ENCODE results near the gene PRRT2. TPM values are rescaled to one million over a fixed set of nuclear protein-coding genes. Genes with fewer than 3 reads are reported as not detected.

The PRRT2 gene
- total RNA-seq, 1 experiment from 2014 or later, result 3.9 TPM

DNA sequence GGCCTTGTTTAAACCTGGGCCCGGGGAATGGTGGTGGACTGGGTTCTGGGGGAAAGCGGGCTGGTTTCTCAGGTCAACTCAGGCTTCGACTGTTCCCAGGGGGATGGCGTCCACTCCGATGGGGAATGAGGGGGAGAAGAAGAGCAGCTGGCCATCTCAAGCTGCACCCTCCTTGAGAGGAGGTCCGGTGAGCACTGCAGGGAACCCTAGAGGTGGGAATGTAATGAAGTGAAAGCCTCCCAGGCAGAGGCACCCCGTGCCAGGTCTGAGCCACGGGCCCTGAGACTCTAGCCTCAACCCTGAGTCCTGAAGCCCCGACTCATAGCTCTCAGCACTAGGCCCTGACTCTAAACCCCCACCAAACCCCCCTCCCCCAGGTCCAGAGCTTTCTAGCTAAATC, 52.2 kb downstream of the PRRT2 start:
- ChIA-PET POLR2A (interaction anchor here (0.6 kb wide), 1 partner anchor 41 kb away, joined by 5 read pairs; no protein-coding TSS in a partner anchor), CTCF (interaction anchor here (0.6 kb wide), 1 partner anchor 16 kb away, joined by 4 read pairs; no protein-coding TSS in a partner anchor)
- H3K4me3 Mint-ChIP-seq (ENCODE audit: unreplicated experiment), result no peak overlapping the region
- no peaks in the 10 kb centered on the region for H3K27me3 Mint-ChIP-seq (ENCODE audit: insufficient read depth, unreplicated experiment)
- no peak overlapping the region for H3K27ac Mint-ChIP-seq (ENCODE audit: unreplicated experiment)
- no peaks in the 10 kb centered on the region for H3K9me3 Mint-ChIP-seq (ENCODE audit: unreplicated experiment)
- Histone ChIP-seq H3K4me1 (peaks cover 6% of the 10 kb centered on the region; the same call in 1 of the 2 replicates), H3K9me3 (no peaks in the 10 kb centered on the region), H3K36me3 (ENCODE audit: control insufficient read depth, insufficient read depth, low read length) (peaks cover 1% of the 10 kb centered on the region; the same call in 1 of the 2 replicates), H3K27me3 (replicated peaks; ENCODE audit: control insufficient read depth, insufficient read depth, low read length) (no peaks in the 10 kb centered on the region), H3K4me3 (ENCODE audit: low read depth, low read length) (no peak overlapping the region)
- peaks cover 15% of the 10 kb centered on the region for H3K36me3 Mint-ChIP-seq (ENCODE audit: insufficient read depth, unreplicated experiment)
- intact Hi-C loops (cut with micrococcal nuclease; ENCODE audit: unreplicated experiment), result loop anchor here (10.0 kb wide), 1 partner anchor 111 kb away; the partner anchor contains the start of gene TAOK2
- peaks cover 6% of the 10 kb centered on the region for H3K4me1 Mint-ChIP-seq (ENCODE audit: low read depth, unreplicated experiment)
- BruUV-seq (replicated peaks), result no TSS peak
- DNase-seq, result no peak
- TF ChIP-seq, protein P1, sequence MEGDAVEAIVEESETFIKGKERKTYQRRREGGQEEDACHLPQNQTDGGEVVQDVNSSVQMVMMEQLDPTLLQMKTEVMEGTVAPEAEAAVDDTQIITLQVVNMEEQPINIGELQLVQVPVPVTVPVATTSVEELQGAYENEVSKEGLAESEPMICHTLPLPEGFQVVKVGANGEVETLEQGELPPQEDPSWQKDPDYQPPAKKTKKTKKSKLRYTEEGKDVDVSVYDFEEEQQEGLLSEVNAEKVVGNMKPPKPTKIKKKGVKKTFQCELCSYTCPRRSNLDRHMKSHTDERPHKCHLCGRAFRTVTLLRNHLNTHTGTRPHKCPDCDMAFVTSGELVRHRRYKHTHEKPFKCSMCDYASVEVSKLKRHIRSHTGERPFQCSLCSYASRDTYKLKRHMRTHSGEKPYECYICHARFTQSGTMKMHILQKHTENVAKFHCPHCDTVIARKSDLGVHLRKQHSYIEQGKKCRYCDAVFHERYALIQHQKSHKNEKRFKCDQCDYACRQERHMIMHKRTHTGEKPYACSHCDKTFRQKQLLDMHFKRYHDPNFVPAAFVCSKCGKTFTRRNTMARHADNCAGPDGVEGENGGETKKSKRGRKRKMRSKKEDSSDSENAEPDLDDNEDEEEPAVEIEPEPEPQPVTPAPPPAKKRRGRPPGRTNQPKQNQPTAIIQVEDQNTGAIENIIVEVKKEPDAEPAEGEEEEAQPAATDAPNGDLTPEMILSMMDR (IDR thresholded peaks at IDR 0.05; ENCODE audit: insufficient read depth in 1 of 2, low read depth in 1 of 2, low read length in 1 of 2, severe bottlenecking in 1 of 2, unreplicated experiment in 1 of 2), result no peak

Other genes starting within 250 kb of the PRRT2 start
- not detected in 2 replicates for gene SPN, start 148.9 kb upstream of the PRRT2 start, total RNA-seq (2022)
- gene QPRT, start 133.0 kb upstream of the PRRT2 start, total RNA-seq (2022), result 176 and 178 TPM in 2 replicates
- gene C16orf54, start 66.2 kb upstream of the PRRT2 start, total RNA-seq (2022), result not detected in 2 replicates
- 1.4 and 1.9 TPM in 2 replicates for gene ZG16, start 33.9 kb upstream of the PRRT2 start, total RNA-seq (2022)
- 134 and 152 TPM in 2 replicates for gene KIF22, start 21.4 kb upstream of the PRRT2 start, total RNA-seq (2022)
- 299 and 317 TPM in 2 replicates for gene MAZ, start 5.7 kb upstream of the PRRT2 start, total RNA-seq (2022)
- gene PAGR1, start 4.0 kb downstream of the PRRT2 start, total RNA-seq (2022), result 31.4 and 33.0 TPM in 2 replicates
- 62.9 and 72.5 TPM in 2 replicates for gene MVP, start 8.3 kb downstream of the PRRT2 start, total RNA-seq (2022)
- 56.6 and 57.1 TPM in 2 replicates for gene CDIPT, start 51.0 kb downstream of the PRRT2 start, total RNA-seq (2022)
- 24.1 and 26.3 TPM in 2 replicates for gene SEZ6L2, start 87.4 kb downstream of the PRRT2 start, total RNA-seq (2022)
- 13.2 and 14.7 TPM in 2 replicates for gene ASPHD1, start 88.3 kb downstream of the PRRT2 start, total RNA-seq (2022)
- 13.0 and 14.9 TPM in 2 replicates for gene KCTD13, start 114.0 kb downstream of the PRRT2 start, total RNA-seq (2022)
- gene TMEM219, start 149.9 kb downstream of the PRRT2 start, total RNA-seq (2022), result 54.5 and 57.7 TPM in 2 replicates
- gene TAOK2, start 161.7 kb downstream of the PRRT2 start, total RNA-seq (2022), result 45.8 and 47.1 TPM in 2 replicates
- 22.7 and 23.3 TPM in 2 replicates for gene HIRIP3, start 183.4 kb downstream of the PRRT2 start, total RNA-seq (2022)
- gene INO80E, start 184.0 kb downstream of the PRRT2 start, total RNA-seq (2022), result 58.6 and 58.8 TPM in 2 replicates
- 3.5 and 4.5 TPM in 2 replicates for gene DOC2A, start 198.8 kb downstream of the PRRT2 start, total RNA-seq (2022)
- not detected in 2 replicates for gene C16orf92, start 211.0 kb downstream of the PRRT2 start, total RNA-seq (2022)
- gene TLCD3B, start 219.1 kb downstream of the PRRT2 start, total RNA-seq (2022), result 0.48 and 0.60 TPM in 2 replicates